ENCODE data around the gene WFS1.

WFS1 gene

GRCh38 chr4:6345866-6346265 is 76.2 kb downstream of the WFS1 start:
- no peak for DNase-seq (ENCODE audit: low read depth)

GRCh38 chr4:6346373-6347110 is 76.9 kb downstream of the WFS1 start:
- no peak for TF ChIP-seq CTCF (conservative IDR thresholded peaks at IDR 0.05; ENCODE audit: low read depth, low read length)
- no peak overlapping the region for H3K4me3 ChIP-seq (ENCODE audit: low read length)
- no peak for DNase-seq (ENCODE audit: low read depth)

More at GRCh38 chr4:6345866-6346265, 76.2 kb downstream of the WFS1 start:
- TF ChIP-seq CTCF (conservative IDR thresholded peaks at IDR 0.05; ENCODE audit: low read depth, low read length): no peak
- no peak overlapping the region for H3K4me3 ChIP-seq (ENCODE audit: low read length)

GRCh38 chr4:6347511-6348045 is 77.9 kb downstream of the WFS1 start:
- no peak for TF ChIP-seq CTCF (conservative IDR thresholded peaks at IDR 0.05; ENCODE audit: low read depth, low read length)
- DNase-seq (ENCODE audit: low read depth): no peak
- H3K4me3 ChIP-seq (ENCODE audit: low read length): no peak overlapping the region

GRCh38 chr4:6348408-6348807 is 78.8 kb downstream of the WFS1 start:
- no peak for TF ChIP-seq CTCF (conservative IDR thresholded peaks at IDR 0.05; ENCODE audit: low read depth, low read length)
- no peak overlapping the region for H3K4me3 ChIP-seq (ENCODE audit: low read length)
- DNase-seq (ENCODE audit: low read depth): no peak

GRCh38 chr4:6349896-6350603 is 80.4 kb downstream of the WFS1 start:
- TF ChIP-seq CTCF (conservative IDR thresholded peaks at IDR 0.05; ENCODE audit: low read depth, low read length): no peak
- no peak overlapping the region for H3K4me3 ChIP-seq (ENCODE audit: low read length)
- no peak for DNase-seq (ENCODE audit: low read depth)

GRCh38 chr4:6350646-6351045 is 81.0 kb downstream of the WFS1 start:
- no peak for DNase-seq (ENCODE audit: low read depth)
- no peak overlapping the region for H3K4me3 ChIP-seq (ENCODE audit: low read length)
- no peak for TF ChIP-seq CTCF (conservative IDR thresholded peaks at IDR 0.05; ENCODE audit: low read depth, low read length)

Data from retinal pigment epithelial cell (primary cell).